BJ (cell line): ENCODE data around the gene CEACAM7. TPM values are rescaled to one million over a fixed set of nuclear protein-coding genes. Genes with fewer than 3 reads are reported as not detected.

ENCODE experiments used
- CTCF ChIA-PET: fragments of 350-600 bp; formaldehyde crosslinking; extraction: SDS; loops from one replicate; lab custom pipeline; 2021; ENCODE audit warnings: antibody characterized with exemption, inconsistent platforms; lab: Yijun Ruan, JAX
- POLR2A ChIA-PET: fragments of 300-600 bp; sonication (Branson Sonifier 250); formaldehyde crosslinking; extraction: SDS; loops from one replicate; lab custom pipeline; 2021; ENCODE audit warnings: antibody characterized with exemption; lab: Charles Lee
- DNase-seq: peaks from one replicate; pipeline ENCODE4 v3.0.0-alpha.2; 2011; ENCODE audit warnings: low read depth
- H3K27me3 ChIP-seq: 2 replicates; pipeline ENCODE4 v1.6.0; 2011; ENCODE audit warnings: low read length; ENCODE audit not compliant: control insufficient read depth, insufficient read depth
- H3K36me3 ChIP-seq: 2 replicates; pipeline ENCODE4 v1.5.1; 2011; ENCODE audit warnings: low read length; ENCODE audit not compliant: control insufficient read depth, insufficient read depth
- H3K4me3 ChIP-seq: 2 replicates; pipeline ENCODE4 v1.5.1; 2011; ENCODE audit warnings: low read depth, mild to moderate bottlenecking, control low read depth, low read length
- polyA plus RNA-seq: library from polyadenylated mRNA; depleted of rRNA; stranded (reverse); fragments of >200 nt; gene quantifications from 2 replicates; pipeline ENCODE4 v1.2.3, GENCODE V29; 2011
- TF ChIP-seq, protein P1 (sequence below): IDR thresholded peaks from 2 replicates; pipeline ENCODE4 v1.5.1; 2011; ENCODE audit warnings: low read depth, mild to moderate bottlenecking, control low read depth, inconsistent platforms, low read length, moderate library complexity; ENCODE audit not compliant: insufficient read depth

The CEACAM7 gene
- polyA plus RNA-seq, 1 experiment: not detected

DNA sequence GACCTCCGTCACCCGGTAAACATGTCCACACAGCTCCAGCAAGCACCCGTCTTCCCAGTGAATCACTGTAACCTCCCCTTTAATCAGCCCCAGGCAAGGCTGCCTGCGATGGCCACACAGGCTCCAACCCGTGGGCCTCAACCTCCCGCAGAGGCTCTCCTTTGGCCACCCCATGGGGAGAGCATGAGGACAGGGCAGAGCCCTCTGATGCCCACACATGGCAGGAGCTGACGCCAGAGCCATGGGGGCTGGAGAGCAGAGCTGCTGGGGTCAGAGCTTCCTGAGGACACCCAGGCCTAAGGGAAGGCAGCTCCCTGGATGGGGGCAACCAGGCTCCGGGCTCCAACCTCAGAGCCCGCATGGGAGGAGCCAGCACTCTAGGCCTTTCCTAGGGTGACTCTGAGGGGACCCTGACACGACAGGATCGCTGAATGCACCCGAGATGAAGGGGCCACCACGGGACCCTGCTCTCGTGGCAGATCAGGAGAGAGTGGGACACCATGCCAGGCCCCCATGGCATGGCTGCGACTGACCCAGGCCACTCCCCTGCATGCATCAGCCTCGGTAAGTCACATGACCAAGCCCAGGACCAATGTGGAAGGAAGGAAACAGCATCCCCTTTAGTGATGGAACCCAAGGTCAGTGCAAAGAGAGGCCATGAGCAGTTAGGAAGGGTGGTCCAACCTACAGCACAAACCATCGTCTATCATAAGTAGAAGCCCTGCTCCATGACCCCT is 11.3 kb upstream of the CEACAM7 start:
- ChIA-PET CTCF (no interaction called here), POLR2A (no interaction called here)
- Histone ChIP-seq H3K36me3 (no peaks in the 10 kb centered on the region), H3K27me3 (no peaks in the 10 kb centered on the region), H3K4me3 (no peak overlapping the region)
- TF ChIP-seq, protein P1, sequence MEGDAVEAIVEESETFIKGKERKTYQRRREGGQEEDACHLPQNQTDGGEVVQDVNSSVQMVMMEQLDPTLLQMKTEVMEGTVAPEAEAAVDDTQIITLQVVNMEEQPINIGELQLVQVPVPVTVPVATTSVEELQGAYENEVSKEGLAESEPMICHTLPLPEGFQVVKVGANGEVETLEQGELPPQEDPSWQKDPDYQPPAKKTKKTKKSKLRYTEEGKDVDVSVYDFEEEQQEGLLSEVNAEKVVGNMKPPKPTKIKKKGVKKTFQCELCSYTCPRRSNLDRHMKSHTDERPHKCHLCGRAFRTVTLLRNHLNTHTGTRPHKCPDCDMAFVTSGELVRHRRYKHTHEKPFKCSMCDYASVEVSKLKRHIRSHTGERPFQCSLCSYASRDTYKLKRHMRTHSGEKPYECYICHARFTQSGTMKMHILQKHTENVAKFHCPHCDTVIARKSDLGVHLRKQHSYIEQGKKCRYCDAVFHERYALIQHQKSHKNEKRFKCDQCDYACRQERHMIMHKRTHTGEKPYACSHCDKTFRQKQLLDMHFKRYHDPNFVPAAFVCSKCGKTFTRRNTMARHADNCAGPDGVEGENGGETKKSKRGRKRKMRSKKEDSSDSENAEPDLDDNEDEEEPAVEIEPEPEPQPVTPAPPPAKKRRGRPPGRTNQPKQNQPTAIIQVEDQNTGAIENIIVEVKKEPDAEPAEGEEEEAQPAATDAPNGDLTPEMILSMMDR: no peak
- DNase-seq: no peak

DNA sequence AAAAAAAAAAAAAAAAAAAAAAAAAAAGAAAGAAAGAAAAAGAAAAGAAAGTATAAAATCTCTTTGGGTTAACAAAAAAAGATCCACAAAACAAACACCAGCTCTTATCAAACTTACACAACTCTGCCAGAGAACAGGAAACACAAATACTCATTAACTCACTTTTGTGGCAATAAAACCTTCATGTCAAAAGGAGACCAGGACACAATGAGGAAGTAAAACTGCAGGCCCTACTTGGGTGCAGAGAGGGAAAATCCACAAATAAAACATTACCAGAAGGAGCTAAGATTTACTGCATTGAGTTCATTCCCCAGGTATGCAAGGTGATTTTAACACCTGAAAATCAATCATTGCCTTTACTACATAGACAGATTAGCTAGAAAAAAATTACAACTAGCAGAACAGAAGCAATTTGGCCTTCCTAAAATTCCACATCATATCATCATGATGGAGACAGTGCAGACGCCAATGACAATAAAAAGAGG is 10.7 kb upstream of the CEACAM7 start:
- TF ChIP-seq, protein P1: no peak
- DNase-seq: no peak
- CTCF ChIA-PET: no interaction called here
- no peaks in the 10 kb centered on the region for H3K27me3 ChIP-seq
- POLR2A ChIA-PET: no interaction called here
- H3K36me3 ChIP-seq: no peaks in the 10 kb centered on the region
- no peak overlapping the region for H3K4me3 ChIP-seq

DNA sequence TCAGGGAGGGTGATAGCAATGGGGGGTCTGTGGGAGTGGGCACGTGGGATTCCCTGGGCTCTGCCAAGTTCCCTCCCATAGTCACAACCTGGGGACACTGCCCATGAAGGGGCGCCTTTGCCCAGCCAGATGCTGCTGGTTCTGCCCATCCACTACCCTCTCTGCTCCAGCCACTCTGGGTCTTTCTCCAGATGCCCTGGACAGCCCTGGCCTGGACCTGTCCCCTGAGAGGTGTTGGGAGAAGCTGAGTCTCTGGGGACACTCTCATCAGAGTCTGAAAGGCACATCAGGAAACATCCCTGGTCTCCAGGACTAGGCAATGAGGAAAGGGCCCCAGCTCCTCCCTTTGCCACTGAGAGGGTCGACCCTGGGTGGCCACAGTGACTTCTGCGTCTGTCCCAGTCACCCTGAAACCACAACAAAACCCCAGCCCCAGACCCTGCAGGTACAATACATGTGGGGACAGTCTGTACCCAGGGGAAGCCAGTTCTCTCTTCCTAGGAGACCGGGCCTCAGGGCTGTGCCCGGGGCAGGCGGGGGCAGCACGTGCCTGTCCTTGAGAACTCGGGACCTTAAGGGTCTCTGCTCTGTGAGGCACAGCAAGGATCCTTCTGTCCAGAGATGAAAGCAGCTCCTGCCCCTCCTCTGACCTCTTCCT is 9.3 kb upstream of the CEACAM7 start:
- H3K27me3 ChIP-seq: no peaks in the 10 kb centered on the region
- no peak overlapping the region for H3K4me3 ChIP-seq
- no peak for DNase-seq
- POLR2A ChIA-PET: no interaction called here
- TF ChIP-seq, protein P1: no peak
- no peaks in the 10 kb centered on the region for H3K36me3 ChIP-seq
- CTCF ChIA-PET: interaction anchor here (0.9 kb wide), 1 partner anchor 56 kb away, joined by 3 read pairs; no protein-coding TSS in a partner anchor

DNA sequence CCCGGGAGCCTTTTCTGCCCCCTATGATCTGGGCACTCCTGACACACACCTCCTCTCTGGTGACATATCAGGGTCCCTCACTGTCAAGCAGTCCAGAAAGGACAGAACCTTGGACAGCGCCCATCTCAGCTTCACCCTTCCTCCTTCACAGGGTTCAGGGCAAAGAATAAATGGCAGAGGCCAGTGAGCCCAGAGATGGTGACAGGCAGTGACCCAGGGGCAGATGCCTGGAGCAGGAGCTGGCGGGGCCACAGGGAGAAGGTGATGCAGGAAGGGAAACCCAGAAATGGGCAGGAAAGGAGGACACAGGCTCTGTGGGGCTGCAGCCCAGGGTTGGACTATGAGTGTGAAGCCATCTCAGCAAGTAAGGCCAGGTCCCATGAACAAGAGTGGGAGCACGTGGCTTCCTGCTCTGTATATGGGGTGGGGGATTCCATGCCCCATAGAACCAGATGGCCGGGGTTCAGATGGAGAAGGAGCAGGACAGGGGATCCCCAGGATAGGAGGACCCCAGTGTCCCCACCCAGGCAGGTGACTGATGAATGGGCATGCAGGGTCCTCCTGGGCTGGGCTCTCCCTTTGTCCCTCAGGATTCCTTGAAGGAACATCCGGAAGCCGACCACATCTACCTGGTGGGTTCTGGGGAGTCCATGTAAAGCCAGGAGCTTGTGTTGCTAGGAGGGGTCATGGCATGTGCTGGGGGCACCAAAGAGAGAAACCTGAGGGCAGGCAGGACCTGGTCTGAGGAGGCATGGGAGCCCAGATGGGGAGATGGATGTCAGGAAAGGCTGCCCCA is 8.5 kb upstream of the CEACAM7 start:
- TF ChIP-seq, protein P1: no peak
- Histone ChIP-seq H3K4me3 (no peak overlapping the region), H3K27me3 (no peaks in the 10 kb centered on the region), H3K36me3 (no peaks in the 10 kb centered on the region)
- CTCF ChIA-PET: no interaction called here
- no peak for DNase-seq
- POLR2A ChIA-PET: no interaction called here

DNA sequence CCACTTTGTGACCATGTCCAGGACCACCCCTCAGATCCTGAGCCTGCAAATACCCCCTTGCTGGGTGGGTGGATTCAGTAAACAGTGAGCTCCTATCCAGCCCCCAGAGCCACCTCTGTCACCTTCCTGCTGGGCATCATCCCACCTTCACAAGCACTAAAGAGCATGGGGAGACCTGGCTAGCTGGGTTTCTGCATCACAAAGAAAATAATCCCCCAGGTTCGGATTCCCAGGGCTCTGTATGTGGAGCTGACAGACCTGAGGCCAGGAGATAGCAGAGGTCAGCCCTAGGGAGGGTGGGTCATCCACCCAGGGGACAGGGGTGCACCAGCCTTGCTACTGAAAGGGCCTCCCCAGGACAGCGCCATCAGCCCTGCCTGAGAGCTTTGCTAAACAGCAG is 7.7 kb upstream of the CEACAM7 start:
- no peak for DNase-seq
- POLR2A ChIA-PET: no interaction called here
- H3K36me3 ChIP-seq: no peaks in the 10 kb centered on the region
- H3K27me3 ChIP-seq: no peaks in the 10 kb centered on the region
- TF ChIP-seq, protein P1: no peak
- no peak overlapping the region for H3K4me3 ChIP-seq
- CTCF ChIA-PET: no interaction called here
